GM19351 (cell line): ENCODE measurements around the gene LCE3E.
A peak's percentile ranks its signal among the peaks of the same experiment; 100 is the strongest.
"Not testable (repeated sequence)": the region's sequence is repeated elsewhere in the genome, so short reads cannot be mapped to it uniquely, and the experiment has no call there.

ENCODE experiments used
- ATAC-seq: cut with Tn5 transposase; IDR thresholded peaks from one replicate; pipeline ENCODE4 v1.9.1; 2021; ENCODE audit warnings: mild to moderate bottlenecking, moderate library complexity; ENCODE audit not compliant: unreplicated experiment

Gene LCE3E

GRCh38 chr1:152566681-152567080, at the start of gene LCE3E:
TSS of gene LCE3E (minus strand) at chr1:152566780. CDS start at chr1:152566208, 572 bp downstream.
- ATAC-seq: no peak

- ATAC-seq: no peak
Measured at GRCh38 chr1:152613511-152613910, 46.9 kb upstream of the LCE3E start, which contains the start of gene LCE3B. TSS of gene LCE3B (plus strand) at chr1:152613811. CDS start at chr1:152613811, 0 bp downstream.

- ATAC-seq: no peak
Measured at GRCh38 chr1:152599934-152600333, 33.4 kb upstream of the LCE3E start, which contains the start of gene LCE3C. TSS of gene LCE3C (plus strand) at chr1:152600234. CDS start at chr1:152600732, 498 bp downstream.

- no peak for ATAC-seq
Measured at GRCh38 chr1:152596986-152597385, 30.4 kb upstream of the LCE3E start.

GRCh38 chr1:152585586-152585985, 19.0 kb upstream of the LCE3E start:
- ATAC-seq: no peak

GRCh38 chr1:152582647-152583046, 16.1 kb upstream of the LCE3E start:
- ATAC-seq: no peak

GRCh38 chr1:152580433-152580832, 13.9 kb upstream of the LCE3E start, which contains the start of gene LCE3D:
TSS of gene LCE3D (minus strand) at chr1:152580516. CDS start at chr1:152579936, 580 bp downstream.
- no peak for ATAC-seq

GRCh38 chr1:152579526-152579925, 12.9 kb upstream of the LCE3E start:
- ATAC-seq: not testable (repeated sequence)

GRCh38 chr1:152577168-152577567, 10.6 kb upstream of the LCE3E start:
- ATAC-seq: peak; percentile 83

GRCh38 chr1:152565535-152566215, 905 bp downstream of the LCE3E start:
- ATAC-seq: no peak

GRCh38 chr1:152565115-152565514, 1.5 kb downstream of the LCE3E start:
- no peak for ATAC-seq

- ATAC-seq: not testable (repeated sequence)
Measured at GRCh38 chr1:152548358-152548757, 18.2 kb downstream of the LCE3E start.

GRCh38 chr1:152546704-152547103, 19.9 kb downstream of the LCE3E start:
- ATAC-seq: no peak

GRCh38 chr1:152543820-152544219, 22.8 kb downstream of the LCE3E start:
- no peak for ATAC-seq

- no peak for ATAC-seq
Measured at GRCh38 chr1:152539901-152540300, 26.7 kb downstream of the LCE3E start.

GRCh38 chr1:152537496-152537895, 29.1 kb downstream of the LCE3E start:
- no peak for ATAC-seq

- ATAC-seq: no peak
Measured at GRCh38 chr1:152535774-152536173, 30.8 kb downstream of the LCE3E start.

- no peak for ATAC-seq
Measured at GRCh38 chr1:152533327-152533938, 33.1 kb downstream of the LCE3E start.

- ATAC-seq: no peak
Measured at GRCh38 chr1:152525080-152525641, 41.4 kb downstream of the LCE3E start.

GRCh38 chr1:152520561-152521090, 46.0 kb downstream of the LCE3E start:
- no peak for ATAC-seq

- no peak for ATAC-seq
Measured at GRCh38 chr1:152519851-152520250, 46.7 kb downstream of the LCE3E start.
